Prostate gland (tissue), 2 donors: ENCODE results near the gene RPS6KA1.

Experiments used
- CTCF ChIP-seq, 4 experiments: fragments of 200-600 bp in 2 of 4; fragments of 450-650 bp in 2 of 4; sonication (generic) in 2 of 4; IDR thresholded peaks; 1 replicate in 3 of 4; 2 replicates in 1 of 4; pipeline ENCODE4 v1.5.1; 2016 to 2019; ENCODE audit warnings: antibody characterized with exemption in 4 of 4, mild to moderate bottlenecking in 2 of 4, moderate library complexity in 2 of 4
- POLR2A ChIP-seq: fragments of 450-650 bp; IDR thresholded peaks from one replicate; pipeline ENCODE4 v1.6.1; 2016; ENCODE audit warnings: antibody characterized with exemption, mild to moderate bottlenecking

GRCh38 chr1:26602378-26602959 lies 72.9 kb downstream of the RPS6KA1 start:
- TF ChIP-seq CTCF (IDR thresholded peaks at IDR 0.05): peak; percentile 71 to 97 (median 91)
- no peak for TF ChIP-seq POLR2A
